ENCODE data around the gene GPR155.
"Not testable (repeated sequence)": the region's sequence is repeated elsewhere in the genome, so short reads cannot be mapped to it uniquely, and the experiment has no call there.

GPR155 gene

DNA sequence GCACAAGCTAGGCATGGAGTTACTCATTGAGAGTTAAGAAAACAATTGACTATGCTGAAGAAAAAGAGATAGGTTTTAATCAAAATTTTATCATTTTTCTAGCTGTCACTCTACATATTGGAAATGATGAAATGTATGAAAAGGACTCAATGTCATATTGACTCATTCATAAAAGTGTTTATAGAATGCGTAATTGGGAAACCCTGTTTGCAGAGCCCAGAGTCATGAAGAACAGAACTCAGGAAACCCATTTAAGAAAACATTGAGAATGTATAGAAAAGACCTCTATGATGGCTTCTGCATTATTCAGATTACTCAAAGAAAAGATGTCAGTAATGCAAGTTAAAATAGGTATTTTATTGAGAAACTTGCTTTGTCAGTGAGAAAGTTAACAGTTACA lies 54.9 kb downstream of the GPR155 start:
- TF ChIP-seq, protein P1, sequence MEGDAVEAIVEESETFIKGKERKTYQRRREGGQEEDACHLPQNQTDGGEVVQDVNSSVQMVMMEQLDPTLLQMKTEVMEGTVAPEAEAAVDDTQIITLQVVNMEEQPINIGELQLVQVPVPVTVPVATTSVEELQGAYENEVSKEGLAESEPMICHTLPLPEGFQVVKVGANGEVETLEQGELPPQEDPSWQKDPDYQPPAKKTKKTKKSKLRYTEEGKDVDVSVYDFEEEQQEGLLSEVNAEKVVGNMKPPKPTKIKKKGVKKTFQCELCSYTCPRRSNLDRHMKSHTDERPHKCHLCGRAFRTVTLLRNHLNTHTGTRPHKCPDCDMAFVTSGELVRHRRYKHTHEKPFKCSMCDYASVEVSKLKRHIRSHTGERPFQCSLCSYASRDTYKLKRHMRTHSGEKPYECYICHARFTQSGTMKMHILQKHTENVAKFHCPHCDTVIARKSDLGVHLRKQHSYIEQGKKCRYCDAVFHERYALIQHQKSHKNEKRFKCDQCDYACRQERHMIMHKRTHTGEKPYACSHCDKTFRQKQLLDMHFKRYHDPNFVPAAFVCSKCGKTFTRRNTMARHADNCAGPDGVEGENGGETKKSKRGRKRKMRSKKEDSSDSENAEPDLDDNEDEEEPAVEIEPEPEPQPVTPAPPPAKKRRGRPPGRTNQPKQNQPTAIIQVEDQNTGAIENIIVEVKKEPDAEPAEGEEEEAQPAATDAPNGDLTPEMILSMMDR (IDR thresholded peaks at IDR 0.05; ENCODE audit: low read depth, low read length, missing control alignments): no peak
- no peak overlapping the region for H3K4me3 ChIP-seq (ENCODE audit: low read depth, low read length)
- in situ Hi-C loops (cut with HindIII; ENCODE audit: low sequenced_read_pairs): no loop called here
- DNase-seq (ENCODE audit: low read depth): no peak

DNA sequence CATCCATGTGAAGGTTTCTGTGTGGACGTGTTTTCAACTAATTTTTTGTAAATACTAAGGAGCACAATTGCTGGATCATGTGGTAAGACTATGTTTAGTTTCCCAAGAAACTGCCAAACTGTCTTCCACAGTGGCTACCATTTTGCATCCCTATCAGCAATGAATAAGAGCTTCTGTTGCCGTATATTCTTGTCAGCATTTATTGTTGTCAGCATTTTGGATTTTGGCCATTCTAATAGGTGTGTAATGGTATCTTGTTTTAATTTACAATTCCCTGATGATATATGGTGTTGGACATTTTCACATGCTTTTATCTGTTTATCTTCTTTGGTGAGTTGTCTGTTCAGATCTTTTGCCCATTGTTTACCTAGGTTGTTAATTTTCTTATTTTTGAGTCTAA lies 56.8 kb downstream of the GPR155 start:
- no peak overlapping the region for H3K4me3 ChIP-seq (ENCODE audit: low read depth, low read length)
- DNase-seq (ENCODE audit: low read depth): no peak
- in situ Hi-C loops (cut with HindIII; ENCODE audit: low sequenced_read_pairs): no loop called here
- TF ChIP-seq, protein P1 (IDR thresholded peaks at IDR 0.05; ENCODE audit: low read depth, low read length, missing control alignments): no peak

DNA sequence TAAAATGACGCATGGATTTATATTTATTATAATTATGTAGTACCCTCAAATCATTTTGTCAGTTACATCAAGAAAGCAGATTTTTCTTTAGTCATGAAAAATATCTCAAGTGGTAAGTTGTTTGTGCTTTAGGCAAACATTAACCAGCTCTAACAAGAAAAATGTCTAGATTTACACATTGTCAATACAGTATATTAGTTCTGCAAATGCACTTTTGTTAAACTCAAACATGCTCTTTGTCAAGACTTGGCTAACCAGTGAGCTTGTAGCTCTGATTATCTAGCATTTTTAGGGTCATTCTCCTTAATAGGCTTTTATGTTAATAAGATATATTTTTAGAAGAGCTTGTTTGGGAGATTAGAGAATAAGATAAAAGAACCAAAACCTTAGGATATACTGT lies 58.6 kb downstream of the GPR155 start:
- H3K4me3 ChIP-seq (ENCODE audit: low read depth, low read length): no peak overlapping the region
- in situ Hi-C loops (cut with HindIII; ENCODE audit: low sequenced_read_pairs): no loop called here
- DNase-seq (ENCODE audit: low read depth): no peak
- TF ChIP-seq, protein P1 (IDR thresholded peaks at IDR 0.05; ENCODE audit: low read depth, low read length, missing control alignments): no peak

DNA sequence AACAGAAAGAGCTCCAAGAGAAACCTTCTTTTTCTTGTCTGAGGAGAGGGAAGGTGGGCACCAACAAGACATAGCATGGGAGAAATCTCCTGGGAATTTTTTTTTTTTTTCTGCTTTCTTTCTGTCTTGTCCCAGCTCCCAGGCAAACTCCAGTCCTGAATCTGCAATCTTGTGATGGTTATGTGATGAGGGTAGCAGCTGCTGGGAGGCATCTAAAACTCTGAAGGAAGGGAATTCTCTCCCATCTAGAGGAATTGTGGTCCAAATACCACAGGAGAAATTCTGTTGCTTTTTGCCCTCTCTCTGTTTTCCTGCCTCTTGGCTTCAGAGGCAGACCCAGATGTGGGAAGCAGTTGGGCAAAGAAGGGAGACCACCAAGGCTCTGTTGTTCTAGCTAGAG lies 74.6 kb downstream of the GPR155 start:
- H3K4me3 ChIP-seq (ENCODE audit: low read depth, low read length): no peak overlapping the region
- in situ Hi-C loops (cut with HindIII; ENCODE audit: low sequenced_read_pairs): no loop called here
- no peak for DNase-seq (ENCODE audit: low read depth)
- TF ChIP-seq, protein P1 (IDR thresholded peaks at IDR 0.05; ENCODE audit: low read depth, low read length, missing control alignments): no peak

DNA sequence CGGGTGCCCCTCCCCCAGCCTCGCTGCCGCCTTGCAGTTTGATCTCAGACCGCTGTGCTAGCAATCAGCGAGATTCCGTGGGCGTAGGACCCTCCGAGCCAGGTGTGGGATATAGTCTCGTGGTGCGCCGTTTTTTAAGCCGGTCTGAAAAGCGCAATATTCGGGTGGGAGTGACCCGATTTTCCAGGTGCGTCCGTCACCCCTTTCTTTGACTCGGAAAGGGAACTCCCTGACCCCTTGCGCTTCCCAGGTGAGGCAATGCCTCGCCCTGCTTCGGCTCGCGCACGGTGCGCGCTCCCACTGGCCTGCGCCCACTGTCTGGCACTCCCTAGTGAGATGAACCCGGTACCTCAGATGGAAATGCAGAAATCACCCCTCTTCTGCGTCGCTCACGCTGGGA lies 76.8 kb downstream of the GPR155 start:
- DNase-seq (ENCODE audit: low read depth); in situ Hi-C loops (cut with HindIII; ENCODE audit: low sequenced_read_pairs); H3K4me3 ChIP-seq (ENCODE audit: low read depth, low read length): not testable (repeated sequence)

DNA sequence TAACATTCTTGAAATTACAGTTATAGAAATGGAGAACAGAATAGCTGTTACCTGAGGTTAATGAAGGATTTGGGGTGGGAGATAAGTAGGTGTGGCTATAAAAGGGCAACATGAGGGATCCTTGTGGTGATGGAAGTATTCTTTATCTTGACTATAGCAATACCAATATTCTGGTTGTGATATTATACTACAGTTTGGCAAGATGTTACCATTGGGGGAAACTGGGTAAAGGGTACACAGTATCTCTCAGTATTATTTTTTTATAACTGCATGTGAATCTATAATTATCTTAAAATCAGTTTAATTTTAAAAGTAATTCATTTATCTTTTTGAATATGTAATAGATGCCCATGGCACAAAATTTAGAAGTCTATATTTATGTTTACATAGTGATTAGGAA lies 83.2 kb downstream of the GPR155 start:
- in situ Hi-C loops (cut with HindIII; ENCODE audit: low sequenced_read_pairs): no loop called here
- TF ChIP-seq, protein P1 (IDR thresholded peaks at IDR 0.05; ENCODE audit: low read depth, low read length, missing control alignments): no peak
- H3K4me3 ChIP-seq (ENCODE audit: low read depth, low read length): no peak overlapping the region
- no peak for DNase-seq (ENCODE audit: low read depth)

DNA sequence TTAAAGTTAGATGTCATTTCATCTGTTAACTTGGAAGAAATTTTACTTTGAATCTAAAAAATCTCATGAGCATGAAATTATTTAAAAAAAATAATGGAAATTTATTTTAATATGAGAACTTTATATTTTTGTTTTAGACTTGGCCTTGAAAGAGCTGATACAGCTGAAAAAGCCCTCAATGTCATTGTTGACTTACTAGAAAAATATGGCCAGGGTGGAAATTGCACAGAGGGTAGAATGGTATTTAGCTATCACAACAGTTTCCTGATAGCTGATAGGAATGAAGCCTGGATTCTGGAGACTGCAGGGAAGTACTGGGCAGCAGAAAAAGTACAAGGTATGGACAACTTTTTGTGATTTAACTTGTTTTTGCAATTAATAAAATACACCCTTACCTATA lies 86.0 kb downstream of the GPR155 start:
- TF ChIP-seq, protein P1 (IDR thresholded peaks at IDR 0.05; ENCODE audit: low read depth, low read length, missing control alignments): no peak
- no peak overlapping the region for H3K4me3 ChIP-seq (ENCODE audit: low read depth, low read length)
- in situ Hi-C loops (cut with HindIII; ENCODE audit: low sequenced_read_pairs): no loop called here

More for the DNA sequence above, 86.0 kb downstream of the GPR155 start:
- DNase-seq (ENCODE audit: low read depth): no peak

Data from astrocyte of the cerebellum (primary cell).